HEK293T (cell line): ENCODE measurements around the gene PPP1R14C.

Experiments used
- ARNT ChIP-seq: fragments of 450-650 bp; IDR thresholded peaks from 2 replicates; pipeline ENCODE4 v1.6.1; 2017; ENCODE audit warnings: mild to moderate bottlenecking
- CTBP1 ChIP-seq: fragments of 450-650 bp; IDR thresholded peaks from 2 replicates; pipeline ENCODE4 v1.6.1; 2016; ENCODE audit warnings: borderline replicate concordance

- TF ChIP-seq CTBP1 (no peak), ARNT (no peak)
These were observed 134.3 kb downstream of the PPP1R14C start for GRCh38 chr6:150276937-150277742.
